ENCODE results near the gene MCF2L. TPM values are rescaled to one million over a fixed set of nuclear protein-coding genes. Genes with fewer than 3 reads are reported as not detected.
"Not testable (repeated sequence)": the region's sequence is repeated elsewhere in the genome, so short reads cannot be mapped to it uniquely, and the experiment has no call there.

Gene MCF2L
- total RNA-seq, 2 donors from 2014 or later: 37.4 to 74.8 TPM

DNA sequence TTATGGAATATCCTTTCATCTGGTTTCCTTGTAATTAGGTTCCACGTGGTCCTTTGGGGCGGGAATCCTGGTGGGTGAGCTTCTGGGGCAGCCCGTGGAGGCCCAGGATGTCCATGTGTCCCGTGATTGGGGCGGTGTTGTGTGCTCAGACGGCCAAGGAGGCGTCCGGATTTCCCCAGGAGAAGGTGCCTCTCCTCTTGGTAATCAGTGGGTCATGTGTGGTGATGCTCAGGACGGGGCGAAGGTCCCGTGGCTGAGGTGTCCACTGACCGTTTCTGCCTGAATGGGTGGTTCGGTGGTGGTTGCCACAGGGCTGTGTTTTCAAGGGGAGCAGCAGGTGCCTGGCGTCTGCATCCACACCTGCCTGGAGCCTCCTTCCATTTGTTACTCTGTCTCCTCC, 84.4 kb downstream of the MCF2L start:
- Histone ChIP-seq H3K4me3 (no peak overlapping the region), H3K4me1 (no peaks in the 10 kb centered on the region), H3K27ac (no peak overlapping the region), H3K9me3 (no peaks in the 10 kb centered on the region), H3K27me3 (no peaks in the 10 kb centered on the region), H3K36me3 (replicated peaks in 1 of 2; ENCODE audit: insufficient read depth in 1 of 2, low read depth in 2 of 2) (no peaks in the 10 kb centered on the region)
- ATAC-seq (no peak), DNase-seq (no peak)
- no peak for TF ChIP-seq CTCF (IDR thresholded peaks at IDR 0.05)
- TF ChIP-seq POLR2A (IDR thresholded peaks at IDR 0.05): no peak
- WGBS, 2 donors: 87 to 93% methylated on average over 5 to 14 of the region's 14 CpGs
- intact Hi-C loops (cut with DNase I): no loop called here

GRCh38 chr13:113053801-113054604, 85.0 kb downstream of the MCF2L start:
- no peak for TF ChIP-seq POLR2A (IDR thresholded peaks at IDR 0.05)
- no peak for TF ChIP-seq CTCF (IDR thresholded peaks at IDR 0.05)
- intact Hi-C loops (cut with DNase I): no loop called here
- ATAC-seq: no peak
- no peak overlapping the region for H3K4me3 ChIP-seq
- H3K9me3 ChIP-seq: no peaks in the 10 kb centered on the region
- H3K27ac ChIP-seq: no peak overlapping the region
- 88 to 89% methylated on average over 29 to 31 of the region's 31 CpGs for WGBS, 2 donors
- H3K4me1 ChIP-seq: no peaks in the 10 kb centered on the region
- no peaks in the 10 kb centered on the region for H3K36me3 ChIP-seq (replicated peaks in 1 of 2; ENCODE audit: insufficient read depth in 1 of 2, low read depth in 2 of 2)
- DNase-seq: no peak
- H3K27me3 ChIP-seq: no peaks in the 10 kb centered on the region

GRCh38 chr13:113057084-113057483, 88.1 kb downstream of the MCF2L start:
- Histone ChIP-seq H3K4me1 (no peaks in the 10 kb centered on the region), H3K9me3 (no peaks in the 10 kb centered on the region), H3K27ac (no peak overlapping the region), H3K27me3 (no peaks in the 10 kb centered on the region), H3K36me3 (replicated peaks in 1 of 2; ENCODE audit: insufficient read depth in 1 of 2, low read depth in 2 of 2) (no peaks in the 10 kb centered on the region), H3K4me3 (no peak overlapping the region)
- 88 to 100% methylated on average over 1 of the region's 1 CpG for WGBS, 2 donors
- intact Hi-C loops (cut with DNase I): no loop called here
- DNase-seq (no peak), ATAC-seq (no peak)
- TF ChIP-seq CTCF (IDR thresholded peaks at IDR 0.05) (no peak), POLR2A (IDR thresholded peaks at IDR 0.05) (no peak)

DNA sequence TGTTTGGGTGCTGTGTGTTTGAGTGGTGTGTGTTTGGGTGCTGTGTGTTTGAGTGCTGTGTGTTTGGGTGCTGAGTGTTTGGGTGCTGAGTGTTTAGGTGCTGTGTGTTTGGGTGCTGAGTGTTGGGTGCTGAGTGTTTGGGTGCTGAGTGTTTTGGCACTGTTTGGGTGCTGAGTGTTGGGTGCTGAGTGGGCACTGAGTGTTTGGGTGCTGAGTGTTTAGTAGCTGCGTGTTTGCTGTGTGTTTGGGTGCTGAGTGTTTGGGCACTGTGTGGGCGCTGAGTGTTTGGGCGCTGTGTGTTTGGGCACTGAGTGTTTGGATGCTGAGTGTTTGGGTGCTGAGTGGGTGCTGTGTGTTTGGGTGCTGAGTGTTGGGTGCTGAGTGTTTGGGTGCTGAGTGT, 88.5 kb downstream of the MCF2L start:
- H3K27ac ChIP-seq; DNase-seq; H3K4me1 ChIP-seq; H3K9me3 ChIP-seq; H3K36me3 ChIP-seq (replicated peaks in 1 of 2; ENCODE audit: insufficient read depth in 1 of 2, low read depth in 2 of 2); H3K27me3 ChIP-seq; H3K4me3 ChIP-seq; ATAC-seq; intact Hi-C loops (cut with DNase I): not testable (repeated sequence)
- 93 to 100% methylated on average over 3 of the region's 3 CpGs for WGBS, 2 donors

GRCh38 chr13:113058129-113058987, 89.3 kb downstream of the MCF2L start:
- Histone ChIP-seq H3K27ac (no peak overlapping the region), H3K4me3 (no peak overlapping the region), H3K36me3 (replicated peaks in 1 of 2; ENCODE audit: insufficient read depth in 1 of 2, low read depth in 2 of 2) (no peaks in the 10 kb centered on the region), H3K4me1 (no peaks in the 10 kb centered on the region), H3K9me3 (no peaks in the 10 kb centered on the region), H3K27me3 (no peaks in the 10 kb centered on the region)
- intact Hi-C loops (cut with DNase I): no loop called here
- TF ChIP-seq CTCF (IDR thresholded peaks at IDR 0.05) (no peak), POLR2A (IDR thresholded peaks at IDR 0.05) (no peak)
- ATAC-seq: no peak
- WGBS, 2 donors: 92 to 93% methylated on average over 21 of the region's 21 CpGs
- DNase-seq: no peak

Data from body of pancreas (tissue), 4 donors.